ENCODE results near the gene S100A6. TPM values are rescaled to one million over a fixed set of nuclear protein-coding genes. Genes with fewer than 3 reads are reported as not detected.
A peak's percentile ranks its signal among the peaks of the same experiment; 100 is the strongest.

Gene S100A6
- total RNA-seq, 1 experiment from 2014 or later: 19.2 TPM

- peaks cover 38% of the 10 kb centered on the region for H3K27me3 Mint-ChIP-seq (ENCODE audit: low read depth)
- ATAC-seq (peak; percentile 96), DNase-seq (ENCODE audit: low spot score) (peak; percentile 93)
- no peak for TF ChIP-seq NFE2L1 (CRISPR knock-in tag; IDR thresholded peaks at IDR 0.05)
- no peak for TF ChIP-seq NR1H2 (CRISPR knock-in tag; IDR thresholded peaks at IDR 0.05)
- TF ChIP-seq AFF4 (CRISPR knock-in tag; IDR thresholded peaks at IDR 0.05; ENCODE audit: borderline replicate concordance): no peak
- TF ChIP-seq MYBL2 (CRISPR knock-in tag; IDR thresholded peaks at IDR 0.05): no peak
- TF ChIP-seq USF1 (CRISPR knock-in tag; IDR thresholded peaks at IDR 0.05): peak; percentile 20; the same call in 1 of the 2 replicates
- peak; percentile 44; the same call in 1 of the 2 replicates for TF ChIP-seq SP1 (CRISPR knock-in tag; conservative IDR thresholded peaks at IDR 0.05)
- no peak for TF ChIP-seq NFYB (CRISPR knock-in tag; conservative IDR thresholded peaks at IDR 0.05; ENCODE audit: low read depth)
- TF ChIP-seq MLX (CRISPR knock-in tag; IDR thresholded peaks at IDR 0.05): no peak
- no peak for TF ChIP-seq NFATC4 (CRISPR knock-in tag; IDR thresholded peaks at IDR 0.05)
- no peak for TF ChIP-seq ATF3 (CRISPR knock-in tag; conservative IDR thresholded peaks at IDR 0.05)
- no peak for TF ChIP-seq ZNF317 (CRISPR knock-in tag; IDR thresholded peaks at IDR 0.05; ENCODE audit: borderline replicate concordance, low read depth)
- peak; percentile 89 for TF ChIP-seq MAX (CRISPR knock-in tag; IDR thresholded peaks at IDR 0.05)
- TF ChIP-seq IRF1 (CRISPR knock-in tag; IDR thresholded peaks at IDR 0.05): no peak
- peak; percentile 81 for TF ChIP-seq CTCF (IDR thresholded peaks at IDR 0.05)
- TF ChIP-seq ZNF232 (CRISPR knock-in tag; IDR thresholded peaks at IDR 0.05): no peak
- TF ChIP-seq USF2 (CRISPR knock-in tag; IDR thresholded peaks at IDR 0.05): peak; percentile 75
- no peak for TF ChIP-seq ZBTB43 (CRISPR knock-in tag; IDR thresholded peaks at IDR 0.05)
- H3K4me1 Mint-ChIP-seq: peaks cover 5% of the 10 kb centered on the region; the same call in 1 of the 2 replicates
- H3K4me3 Mint-ChIP-seq: no peak overlapping the region
- H3K36me3 Mint-ChIP-seq: no peaks in the 10 kb centered on the region
- H3K9me3 Mint-ChIP-seq: no peaks in the 10 kb centered on the region
- ChIA-PET CTCF (interaction anchor here (0.6 to 5.5 kb wide), 30 partner anchors 9 to 264 kb away, joined by 3 to 36 read pairs (median 5); partner anchors contain the start of genes CHTOP, NPR1, S100A1 and S100A13), POLR2A (interaction anchor here (1.1 kb wide), 1 partner anchor 22 kb away, joined by 4 read pairs; no protein-coding TSS in a partner anchor)
- no peak overlapping the region for H3K27ac Mint-ChIP-seq
Observed at GRCh38 chr1:153510984-153511410, 24.8 kb downstream of the S100A6 start.
